GM12892 (cell line): ENCODE data around the gene FBXO22.
"Not testable (repeated sequence)": the region's sequence is repeated elsewhere in the genome, so short reads cannot be mapped to it uniquely, and the experiment has no call there.

Source experiments
- POLR2A ChIP-seq: IDR thresholded peaks from 2 replicates; pipeline ENCODE4 v1.6.1; 2011; ENCODE audit warnings: low read depth, low read length, control low read depth
- POLR2AphosphoS5 ChIP-seq: IDR thresholded peaks from 2 replicates; pipeline ENCODE4 v1.6.1; 2011; ENCODE audit warnings: low read depth, low read length, control low read depth
- TAF1 ChIP-seq: IDR thresholded peaks from 2 replicates; pipeline ENCODE4 v1.6.1; 2011; ENCODE audit warnings: low read depth, mild to moderate bottlenecking, control low read depth, low read length, borderline replicate concordance

- TF ChIP-seq TAF1, POLR2AphosphoS5, POLR2A: not testable (repeated sequence)
Measured at GRCh38 chr15:75984706-75985105, 81.0 kb downstream of the FBXO22 start.
